SK-N-SH (cell line): ENCODE measurements around the gene COL5A1. TPM values are rescaled to one million over a fixed set of nuclear protein-coding genes. Genes with fewer than 3 reads are reported as not detected.

Experiments used
- CTCF ChIA-PET: fragments of 300-600, 350-600 bp; formaldehyde crosslinking; extraction: SDS; loops from one replicate; lab custom pipeline; 2021; lab: Yijun Ruan, JAX
- POLR2A ChIA-PET: fragments of 350-600 bp; sonication (Branson Sonifier 250); formaldehyde crosslinking; extraction: SDS; loops from one replicate; lab custom pipeline; 2020; ENCODE audit warnings: antibody characterized with exemption, inconsistent platforms; lab: Yijun Ruan, JAX
- DNase-seq: peaks from one replicate; pipeline ENCODE4 v3.0.0; 2012
- H2AFZ ChIP-seq: fragments of 200-600 bp; sonication (generic); 2 replicates; pipeline ENCODE4 v1.8.1; 2016; ENCODE audit warnings: antibody characterized with exemption, mild to moderate bottlenecking, low read depth
- H3F3A ChIP-seq: fragments of 200-600 bp; sonication (generic); replicated peaks from 2 replicates; pipeline ENCODE3; 2016; ENCODE audit warnings: antibody characterized with exemption, mild to moderate bottlenecking; ENCODE audit not compliant: insufficient read depth
- H3K27ac ChIP-seq, 2 experiments: fragments of 200-500 bp in 1 of 2; fragments of 200-600 bp in 1 of 2; sonication (Bioruptor generic) in 1 of 2; sonication (generic), shearing (Covaris generic) in 1 of 2; 2 replicates each; pipeline versions ENCODE4 v1.5.1 to v1.6.1; 2014 to 2016; ENCODE audit warnings: low read depth in 2 of 2, inconsistent platforms in 1 of 2, low read length in 1 of 2, mild to moderate bottlenecking in 1 of 2, mixed read lengths in 1 of 2
- H3K27me3 ChIP-seq: fragments of 200-600 bp; sonication (generic), shearing (Covaris generic); 2 replicates; pipeline ENCODE4 v1.6.1; 2016; ENCODE audit warnings: mixed run types; ENCODE audit not compliant: insufficient read depth
- H3K36me3 ChIP-seq, 2 experiments: fragments of 200-500 bp in 1 of 2; fragments of 200-600 bp in 1 of 2; sonication (Bioruptor generic) in 1 of 2; sonication (generic) in 1 of 2; replicated peaks in 1 of 2; 2 replicates each; pipeline versions ENCODE3 to v1.5.1; 2014 to 2016; ENCODE audit warnings: low read length in 1 of 2, mild to moderate bottlenecking in 1 of 2; ENCODE audit not compliant: insufficient read depth in 2 of 2, control insufficient read depth in 1 of 2
- H3K4me1 ChIP-seq, 2 experiments: fragments of 200-500 bp in 1 of 2; fragments of 200-600 bp in 1 of 2; sonication (Bioruptor generic) in 1 of 2; sonication (generic), shearing (Covaris generic) in 1 of 2; 2 replicates each; pipeline versions ENCODE4 v1.5.1 to v1.6.1; 2014 to 2016; ENCODE audit warnings: low read depth in 1 of 2, low read length in 1 of 2, mixed run types in 1 of 2; ENCODE audit not compliant: insufficient read depth in 2 of 2, control insufficient read depth in 1 of 2
- H3K4me2 ChIP-seq: fragments of 200-600 bp; sonication (generic), shearing (Covaris generic); 2 replicates; pipeline ENCODE4 v1.6.1; 2017; ENCODE audit warnings: mixed run types
- H3K4me3 ChIP-seq, 2 experiments: fragments of 200-500 bp in 1 of 2; fragments of 200-600 bp in 1 of 2; sonication (Bioruptor generic) in 1 of 2; sonication (generic), shearing (Covaris generic) in 1 of 2; 2 replicates each; pipeline versions ENCODE4 v1.5.1 to v1.8.1; 2014 to 2016; ENCODE audit warnings: low read depth in 2 of 2, inconsistent platforms in 1 of 2, low read length in 1 of 2, mild to moderate bottlenecking in 1 of 2, mixed read lengths in 1 of 2, moderate library complexity in 1 of 2
- H3K79me2 ChIP-seq: fragments of 200-600 bp; sonication (generic); 2 replicates; pipeline ENCODE4 v1.8.1; 2017; ENCODE audit warnings: mild to moderate bottlenecking; ENCODE audit not compliant: insufficient read depth
- H3K9ac ChIP-seq: fragments of 200-600 bp; sonication (generic); 2 replicates; pipeline ENCODE4 v1.6.1; 2017; ENCODE audit warnings: mixed run types
- H3K9me2 ChIP-seq: fragments of 200-600 bp; sonication (generic); 2 replicates; pipeline ENCODE4 v1.6.1; 2017; ENCODE audit warnings: mixed run types
- H3K9me3 ChIP-seq: fragments of 200-600 bp; sonication (generic); 2 replicates; pipeline ENCODE4 v1.6.1; 2017; ENCODE audit warnings: mixed run types, mild to moderate bottlenecking, moderate library complexity
- H4K20me1 ChIP-seq: fragments of 200-600 bp; sonication (generic); 2 replicates; pipeline ENCODE4 v1.6.1; 2017; ENCODE audit warnings: mild to moderate bottlenecking, mixed run types; ENCODE audit not compliant: insufficient read depth
- CTCF ChIP-seq: fragments of 200-600 bp; sonication (generic); IDR thresholded peaks from 2 replicates; pipeline ENCODE4 v1.6.1; 2017; ENCODE audit warnings: antibody characterized with exemption, mild to moderate bottlenecking, moderate library complexity
- ELF1 ChIP-seq: IDR thresholded peaks from 2 replicates; pipeline ENCODE4 v1.4.0; 2012
- EP300 ChIP-seq, 2 experiments: IDR thresholded peaks; 2 replicates each; pipeline versions ENCODE4 v1.4.0 to v1.6.1; 2012; ENCODE audit warnings: borderline replicate concordance in 1 of 2, low read depth in 1 of 2, low read length in 1 of 2
- FOXJ3 ChIP-seq: sonication (generic); formaldehyde crosslinking; IDR thresholded peaks from 2 replicates; pipeline ENCODE4 v1.5.1; 2020; ENCODE audit warnings: mild to moderate bottlenecking, missing genetic modification reagents
- GABPA ChIP-seq: IDR thresholded peaks from 2 replicates; pipeline ENCODE4 v1.4.0; 2012; ENCODE audit warnings: low read depth, mild to moderate bottlenecking
- GATA2 ChIP-seq: sonication (generic); formaldehyde crosslinking; IDR thresholded peaks from 2 replicates; pipeline ENCODE4 v1.5.0; 2020; ENCODE audit warnings: mild to moderate bottlenecking, missing genetic modification reagents
- IRF3 ChIP-seq: fragments of 150-350 bp; IDR thresholded peaks from 2 replicates; pipeline ENCODE4 v1.6.1; 2016; ENCODE audit warnings: mild to moderate bottlenecking, low read depth, low read length
- JUND ChIP-seq: IDR thresholded peaks from 2 replicates; pipeline ENCODE4 v1.4.0; 2012
- MEF2A ChIP-seq: IDR thresholded peaks from 2 replicates; pipeline ENCODE4 v1.4.0; 2012; ENCODE audit warnings: low read depth, borderline replicate concordance
- NFIC ChIP-seq: IDR thresholded peaks from 2 replicates; pipeline ENCODE4 v1.4.0; 2012; ENCODE audit warnings: borderline replicate concordance
- RAD21 ChIP-seq: IDR thresholded peaks from 2 replicates; pipeline ENCODE4 v1.6.1; 2012; ENCODE audit warnings: mild to moderate bottlenecking, low read length
- RCOR1 ChIP-seq: fragments of 150-350 bp; IDR thresholded peaks from 2 replicates; pipeline ENCODE4 v1.6.1; 2017; ENCODE audit warnings: antibody characterized with exemption, low read length
- REST ChIP-seq: IDR thresholded peaks from 2 replicates; pipeline ENCODE4 v1.6.1; 2012; ENCODE audit warnings: mild to moderate bottlenecking, low read depth, low read length, moderate library complexity
- RXRA ChIP-seq: IDR thresholded peaks from 2 replicates; pipeline ENCODE4 v1.4.0; 2012; ENCODE audit warnings: low read depth, mild to moderate bottlenecking, borderline replicate concordance
- SMC3 ChIP-seq: IDR thresholded peaks from 2 replicates; pipeline ENCODE4 v1.6.1; 2012; ENCODE audit warnings: low read depth, low read length, improper control_type of control experiment
- TCF12 ChIP-seq: IDR thresholded peaks from 2 replicates; pipeline ENCODE4 v1.4.0; 2012
- USF2 ChIP-seq: fragments of 150-350 bp; IDR thresholded peaks from 2 replicates; pipeline ENCODE4 v1.6.1; 2017; ENCODE audit warnings: antibody characterized with exemption, low read length, low read depth, borderline replicate concordance
- WGBS: methylation state at CpG from one replicate; pipeline ENCODE4 v1.1.6; 2017; ENCODE audit warnings: low lambda C conversion rate; 5-methylcytosine and 5-hydroxymethylcytosine counted together
- polyA plus RNA-seq, 3 experiments: library from polyadenylated mRNA; depleted of rRNA; stranded (reverse); fragments of >200 nt; gene quantifications; 2 replicates each; pipeline ENCODE4 v1.2.3, GENCODE V29; 2012

The COL5A1 gene
- polyA plus RNA-seq, 1 of the 3 experiments (the other 2 are of a cell fraction) = 73.8 TPM

GRCh38 chr9:134706522-134706921 is 64.9 kb downstream of the COL5A1 start:
- Histone ChIP-seq H3K27me3 (no peaks in the 10 kb centered on the region), H3K36me3 (peaks cover 40 to 43% of the 10 kb centered on the region in 2 experiments), H3K4me1 (peaks cover 27 to 63% of the 10 kb centered on the region in 2 experiments; a peak in 3 of 4 replicates), H3K4me3 (no peak overlapping the region), H3K4me2 (peak overlapping the region; percentile 72), H4K20me1 (peaks cover 96% of the 10 kb centered on the region), H3K9ac (peak overlapping the region; percentile 49; the same call in 1 of the 2 replicates), H3K9me3 (no peaks in the 10 kb centered on the region), H3K27ac (peak overlapping the region; percentile 76 to 91), H3F3A (peaks cover 18% of the 10 kb centered on the region), H2AFZ (no peak overlapping the region), H3K79me2 (peaks cover 96% of the 10 kb centered on the region), H3K9me2 (no peaks in the 10 kb centered on the region)
- DNase-seq = no peak
- TF ChIP-seq RXRA (no peak), USF2 (no peak), TCF12 (no peak), RCOR1 (no peak), REST (no peak), MEF2A (no peak), FOXJ3 (no peak), JUND (no peak)
- no CpG with 5 or more reads among the region's 6 CpGs for WGBS
- ChIA-PET POLR2A (interaction anchor here (0.9 kb wide), 2 partner anchors 28 to 52 kb away, joined by 3 to 4 read pairs; no protein-coding TSS in a partner anchor), CTCF (interaction anchor here (0.8 to 15.5 kb wide), 9 partner anchors 9 to 706 kb away, joined by 3 to 348 read pairs (median 6); no protein-coding TSS in a partner anchor)

GRCh38 chr9:134707031-134707680 is 65.6 kb downstream of the COL5A1 start:
- no peak overlapping the region for H2AFZ ChIP-seq
- no peaks in the 10 kb centered on the region for H3K9me3 ChIP-seq
- H3K9me2 ChIP-seq = no peaks in the 10 kb centered on the region
- ChIA-PET POLR2A (interaction anchor here (0.9 kb wide), 2 partner anchors 27 to 51 kb away, joined by 3 to 4 read pairs; no protein-coding TSS in a partner anchor), CTCF (interaction anchor here (0.8 to 15.5 kb wide), 7 partner anchors 10 to 705 kb away, joined by 3 to 348 read pairs (median 11); no protein-coding TSS in a partner anchor)
- peaks cover 27 to 63% of the 10 kb centered on the region in 2 experiments; a peak in 3 of 4 replicates for H3K4me1 ChIP-seq
- peak overlapping the region; percentile 49; the same call in 1 of the 2 replicates for H3K9ac ChIP-seq
- peaks cover 92% of the 10 kb centered on the region for H3K79me2 ChIP-seq
- peaks cover 18% of the 10 kb centered on the region for H3F3A ChIP-seq
- H3K4me2 ChIP-seq = peak overlapping the region; percentile 72
- H3K27me3 ChIP-seq = no peaks in the 10 kb centered on the region
- DNase-seq = peak; percentile 98
- peaks cover 37 to 38% of the 10 kb centered on the region in 2 experiments for H3K36me3 ChIP-seq
- H4K20me1 ChIP-seq = peaks cover 92% of the 10 kb centered on the region
- no peak overlapping the region for H3K4me3 ChIP-seq
- H3K27ac ChIP-seq = peak overlapping the region; percentile 76 to 91
- 26% methylated on average over 11 of the region's 19 CpGs for WGBS
- no peak for TF ChIP-seq SMC3
- no peak for TF ChIP-seq JUND
- no peak for TF ChIP-seq ELF1
- no peak for TF ChIP-seq RAD21
- peak; percentile 70; the same call in 1 of the 2 replicates for TF ChIP-seq FOXJ3
- no peak for TF ChIP-seq CTCF
- TF ChIP-seq USF2 = no peak
- no peak for TF ChIP-seq GABPA
- peak; percentile 60 to 84; a peak in 3 of 4 replicates for TF ChIP-seq EP300 (IDR thresholded peaks at IDR 0.05; ENCODE audit: borderline replicate concordance in 1 of 2, low read depth in 1 of 2, low read length in 1 of 2)
- TF ChIP-seq RXRA = no peak
- TF ChIP-seq NFIC = peak; percentile 92
- no peak for TF ChIP-seq IRF3
- no peak for TF ChIP-seq GATA2 (CRISPR knock-in tag)
